Uterus (tissue), 4 donors: ENCODE measurements around the gene CD86. TPM values are rescaled to one million over a fixed set of nuclear protein-coding genes. Genes with fewer than 3 reads are reported as not detected.

Experiments
- DNase-seq, 2 donors: peaks; one replicate each; pipeline ENCODE4 v3.0.0-alpha.2; 2019 to 2020
- H3K27ac ChIP-seq, 2 donors: fragments of 200-600 bp; sonication (generic); 1 replicate in 1 of 2; 2 replicates in 1 of 2; pipeline ENCODE4 v1.5.1; 2016 to 2018
- H3K27me3 ChIP-seq, 2 donors: fragments of 200-600 bp; sonication (generic); one replicate each; pipeline ENCODE4 v1.5.1; 2018 to 2019; ENCODE audit warnings: control low read depth in 1 of 2
- H3K36me3 ChIP-seq, 2 donors: fragments of 200-600 bp; sonication (generic); one replicate each; pipeline ENCODE4 v1.5.1; 2019; ENCODE audit warnings: control low read depth in 1 of 2
- H3K4me1 ChIP-seq, 2 donors: fragments of 200-600 bp; sonication (generic); one replicate each; pipeline ENCODE4 v1.5.1; 2018 to 2019; ENCODE audit warnings: control low read depth in 1 of 2
- H3K4me3 ChIP-seq, 2 donors: fragments of 200-600 bp; sonication (generic); 1 replicate in 1 of 2; 2 replicates in 1 of 2; pipeline ENCODE4 v1.5.1; 2018 to 2019; ENCODE audit warnings: mild to moderate bottlenecking in 1 of 2
- H3K9me3 ChIP-seq, 2 donors: fragments of 200-600 bp; sonication (generic); one replicate each; pipeline ENCODE4 v1.5.1; 2019; ENCODE audit warnings: control low read depth in 1 of 2
- CTCF ChIP-seq, 4 experiments: fragments of 200-600 bp in 2 of 4; fragments of 450-650 bp in 2 of 4; sonication (generic) in 2 of 4; IDR thresholded peaks; one replicate each; pipeline ENCODE4 v1.5.1; 2016 to 2019; ENCODE audit warnings: antibody characterized with exemption in 4 of 4, mild to moderate bottlenecking in 2 of 4, moderate library complexity in 1 of 4
- POLR2A ChIP-seq, 2 donors: fragments of 450-650 bp; IDR thresholded peaks; one replicate each; pipeline ENCODE4 v1.6.1; 2016; ENCODE audit warnings: antibody characterized with exemption in 2 of 2, mild to moderate bottlenecking in 1 of 2, moderate library complexity in 1 of 2
- intact Hi-C: fragments of 100-400 bp; cut with DNase I; formaldehyde crosslinking; loops from one replicate; pipeline ENCODE4 v1.15.1; 2023; ENCODE audit warnings: low total_unique reads
- total RNA-seq, 4 donors: library from RNA; depleted of rRNA in 3 of 4; stranded (reverse); fragments of >200 nt in 3 of 4; gene quantifications; one replicate each; pipeline versions ENCODE4 v1.1.0 to v1.2.4, GENCODE V29; 2014 to 2023
- donor health status: DM: yes; HTN: yes; CAD: no.

The CD86 gene
- total RNA-seq, 4 donors from 2014 or later: 0.29 to 4.3 (median 3.0) TPM

GRCh38 chr3:122066331-122067213, 11.4 kb downstream of the CD86 start:
- no peak for DNase-seq
- Histone ChIP-seq H3K27ac (no peak overlapping the region), H3K27me3 (no peaks in the 10 kb centered on the region), H3K4me3 (no peak overlapping the region), H3K9me3 (no peaks in the 10 kb centered on the region), H3K4me1 (no peaks in the 10 kb centered on the region), H3K36me3 (no peaks in the 10 kb centered on the region)
- intact Hi-C loops: no loop called here
- no peak for TF ChIP-seq POLR2A (IDR thresholded peaks at IDR 0.05)

- DNase-seq: no peak
- Histone ChIP-seq H3K9me3 (no peaks in the 10 kb centered on the region), H3K4me1 (no peaks in the 10 kb centered on the region), H3K4me3 (no peak overlapping the region), H3K27me3 (no peaks in the 10 kb centered on the region), H3K36me3 (no peaks in the 10 kb centered on the region), H3K27ac (no peak overlapping the region)
- no peak for TF ChIP-seq CTCF (IDR thresholded peaks at IDR 0.05)
- TF ChIP-seq POLR2A (IDR thresholded peaks at IDR 0.05): no peak
- intact Hi-C loops: no loop called here
Measured at GRCh38 chr3:122067214-122067550, 12.0 kb downstream of the CD86 start.

- H3K27me3 ChIP-seq: no peaks in the 10 kb centered on the region
- H3K27ac ChIP-seq: no peak overlapping the region
- no peaks in the 10 kb centered on the region for H3K36me3 ChIP-seq
- no peak for DNase-seq
- H3K4me3 ChIP-seq: no peak overlapping the region
- H3K9me3 ChIP-seq: no peaks in the 10 kb centered on the region
- H3K4me1 ChIP-seq: no peaks in the 10 kb centered on the region
- intact Hi-C loops: no loop called here
- TF ChIP-seq POLR2A (IDR thresholded peaks at IDR 0.05): no peak
- TF ChIP-seq CTCF (IDR thresholded peaks at IDR 0.05): no peak
Measured at GRCh38 chr3:122067588-122068240, 12.6 kb downstream of the CD86 start.

GRCh38 chr3:122074621-122075265, 19.6 kb downstream of the CD86 start:
- no peaks in the 10 kb centered on the region for H3K4me1 ChIP-seq
- no peaks in the 10 kb centered on the region for H3K36me3 ChIP-seq
- TF ChIP-seq CTCF (IDR thresholded peaks at IDR 0.05): no peak
- TF ChIP-seq POLR2A (IDR thresholded peaks at IDR 0.05): no peak
- no peak overlapping the region for H3K27ac ChIP-seq
- no peak for DNase-seq
- no peaks in the 10 kb centered on the region for H3K9me3 ChIP-seq
- H3K27me3 ChIP-seq: no peaks in the 10 kb centered on the region
- intact Hi-C loops: no loop called here
- H3K4me3 ChIP-seq: no peak overlapping the region

GRCh38 chr3:122076491-122077292, 21.5 kb downstream of the CD86 start:
- Histone ChIP-seq H3K4me3 (no peak overlapping the region), H3K36me3 (no peaks in the 10 kb centered on the region), H3K27me3 (no peaks in the 10 kb centered on the region), H3K4me1 (no peaks in the 10 kb centered on the region), H3K9me3 (no peaks in the 10 kb centered on the region), H3K27ac (no peak overlapping the region)
- intact Hi-C loops: no loop called here
- TF ChIP-seq POLR2A (IDR thresholded peaks at IDR 0.05): no peak
- no peak for TF ChIP-seq CTCF (IDR thresholded peaks at IDR 0.05)
- no peak for DNase-seq
